GM10248 (cell line): ENCODE measurements around the gene ADAM11.
"Not testable (repeated sequence)": the region's sequence is repeated elsewhere in the genome, so short reads cannot be mapped to it uniquely, and the experiment has no call there.

Experiments used
- CTCF ChIA-PET: fragments of 300-600 bp; sonication (Branson Sonifier 250); formaldehyde crosslinking; extraction: SDS; loops from one replicate; lab custom pipeline; 2021; ENCODE audit warnings: antibody characterized with exemption; lab: Yijun Ruan, JAX
- POLR2A ChIA-PET: fragments of 350-650 bp; sonication (Branson Sonifier 250); formaldehyde crosslinking; extraction: SDS; loops from one replicate; lab custom pipeline; 2020; ENCODE audit warnings: antibody characterized with exemption; lab: Yijun Ruan, JAX
- DNase-seq: peaks from one replicate; pipeline ENCODE4 v3.0.0; 2012; ENCODE audit errors: extremely low spot score
- CTCF ChIP-seq: IDR thresholded peaks from 2 replicates; pipeline ENCODE4 v1.5.1; 2012; ENCODE audit warnings: mild to moderate bottlenecking, low read depth; ENCODE audit errors: extremely low read depth, missing control alignments, control extremely low read depth

The ADAM11 gene

GRCh38 chr17:44758414-44759085, at the start of gene ADAM11:
Gene ADAM11 (plus strand): TSS chr17:44758988. CDS start chr17:44759200, 212 bp downstream.
- POLR2A ChIA-PET: no interaction called here
- DNase-seq: peak; percentile 54
- CTCF ChIA-PET: interaction anchor here (2.6 kb wide), 1 partner anchor 21 kb away, joined by 10 read pairs; no protein-coding TSS in a partner anchor
- TF ChIP-seq CTCF: no peak

GRCh38 chr17:44719444-44719843, 39.3 kb upstream of the ADAM11 start:
- TF ChIP-seq CTCF: no peak
- POLR2A ChIA-PET: no interaction called here
- DNase-seq: no peak
- CTCF ChIA-PET: no interaction called here

GRCh38 chr17:44722254-44722653, 36.5 kb upstream of the ADAM11 start:
- ChIA-PET CTCF (interaction anchor here (1.2 kb wide), 1 partner anchor 12 kb away, joined by 3 read pairs; no protein-coding TSS in a partner anchor), POLR2A (no interaction called here)
- no peak for DNase-seq
- no peak for TF ChIP-seq CTCF

- DNase-seq, POLR2A ChIA-PET: not testable (repeated sequence)
- CTCF ChIA-PET: interaction anchor here (1.0 to 1.4 kb wide), 2 partner anchors 9 to 11 kb away, joined by 3 to 4 read pairs; no protein-coding TSS in a partner anchor
Measured at GRCh38 chr17:44726121-44726520, 32.7 kb upstream of the ADAM11 start.

GRCh38 chr17:44733753-44734152, 25.0 kb upstream of the ADAM11 start:
- ChIA-PET POLR2A (no interaction called here), CTCF (interaction anchor here (1.0 kb wide), 1 partner anchor 12 kb away, joined by 3 read pairs; no protein-coding TSS in a partner anchor)
- TF ChIP-seq CTCF: peak; percentile 4
- no peak for DNase-seq

- DNase-seq: no peak
- CTCF ChIA-PET: interaction anchor here (1.0 kb wide), 1 partner anchor 12 kb away, joined by 3 read pairs; no protein-coding TSS in a partner anchor
- POLR2A ChIA-PET: no interaction called here
- TF ChIP-seq CTCF: no peak
Measured at GRCh38 chr17:44734272-44734671, 24.5 kb upstream of the ADAM11 start.

- DNase-seq: no peak
- POLR2A ChIA-PET: no interaction called here
- CTCF ChIA-PET: interaction anchor here (0.8 to 1.9 kb wide), 10 partner anchors 8 to 399 kb away, joined by 3 to 5 read pairs (median 4); partner anchors contain the start of gene ACBD4
- no peak for TF ChIP-seq CTCF
Measured at GRCh38 chr17:44736551-44737240, 22.1 kb upstream of the ADAM11 start.
